HTR-8/SVneo (cell line): ENCODE results near the gene NAALAD2.
"Not testable (repeated sequence)": the region's sequence is repeated elsewhere in the genome, so short reads cannot be mapped to it uniquely, and the experiment has no call there.

Experiments
- DNase-seq: peaks from one replicate; pipeline ENCODE4 v3.0.0; 2011; ENCODE audit warnings: low spot score, mixed read lengths; ENCODE audit not compliant: insufficient read length
- FAIRE-seq: peaks from 2 replicates; lab custom pipeline; 2011; peaks lifted over from hg19 to GRCh38; lab: Jason Lieb, UNC

The NAALAD2 gene

DNA sequence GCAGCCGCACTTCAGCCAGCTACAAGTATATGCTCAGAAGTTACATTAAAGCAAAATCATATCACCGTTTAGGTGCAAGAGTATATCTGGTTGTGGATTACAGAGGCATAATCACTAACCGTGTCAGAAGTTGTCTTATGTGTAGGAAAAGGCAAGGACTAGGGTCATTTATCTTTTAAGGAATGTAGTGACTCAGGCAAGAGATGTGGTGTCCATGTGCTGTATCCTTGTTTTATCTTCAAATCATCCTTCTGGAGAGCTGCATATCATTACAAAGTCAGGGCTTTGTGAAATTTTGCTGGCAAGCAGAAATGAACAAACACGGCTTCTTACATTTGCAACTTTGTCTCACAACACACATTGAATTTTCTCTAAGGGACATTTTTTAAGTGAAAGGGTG lies 101.1 kb downstream of the NAALAD2 start:
- FAIRE-seq (no peak), DNase-seq (no peak)

DNA sequence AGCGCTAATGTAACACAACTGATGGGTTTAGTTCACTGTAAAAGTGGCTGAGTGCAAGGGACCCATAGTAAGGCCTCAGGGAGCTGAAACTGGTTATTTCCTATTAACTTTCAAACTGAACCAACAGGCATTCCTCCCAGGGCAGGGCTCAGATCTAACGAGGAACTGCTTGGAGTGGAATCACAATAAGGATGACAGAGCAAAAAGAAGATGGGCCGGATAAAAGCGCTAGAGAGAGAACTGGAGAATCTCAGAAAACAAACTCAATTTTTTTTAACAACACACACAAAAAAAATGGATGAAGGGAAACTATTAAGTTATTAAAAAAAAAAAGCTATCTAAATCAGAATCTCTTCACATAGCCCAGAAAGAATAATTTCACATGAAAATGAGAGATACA lies 102.5 kb downstream of the NAALAD2 start:
- FAIRE-seq: no peak
- DNase-seq: no peak

DNA sequence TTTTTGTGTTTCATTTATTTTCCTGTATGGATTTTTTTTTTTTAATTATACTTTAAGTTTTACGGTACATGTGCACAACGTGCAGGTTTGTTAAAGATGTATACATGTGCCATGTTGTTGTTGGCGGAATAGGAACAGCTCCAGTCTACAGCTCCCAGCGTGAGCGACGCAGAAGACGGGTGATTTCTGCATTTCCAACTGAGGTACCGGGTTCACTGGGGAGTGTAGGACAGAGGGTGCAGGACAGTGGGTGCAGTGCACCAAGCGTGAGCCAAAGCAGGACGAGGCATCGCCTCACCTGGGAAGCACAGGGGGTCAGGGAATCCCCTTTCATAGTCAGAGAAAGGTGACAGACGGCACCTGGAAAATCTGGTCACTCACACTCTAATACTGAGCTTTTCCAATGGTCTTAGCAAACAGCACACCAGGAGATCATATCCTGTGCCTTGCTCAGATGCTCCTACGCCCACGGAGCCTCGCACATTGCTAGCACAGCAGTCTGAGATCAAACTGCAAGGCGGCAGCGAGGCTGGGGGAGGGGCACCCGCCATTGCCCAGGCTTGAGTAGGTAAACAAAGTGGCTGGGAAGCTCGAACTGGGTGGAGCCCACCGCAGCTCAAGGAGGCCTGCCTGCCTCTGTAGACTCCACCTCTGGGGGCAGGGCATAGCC lies 105.6 kb downstream of the NAALAD2 start:
- not testable (repeated sequence) for DNase-seq

DNA sequence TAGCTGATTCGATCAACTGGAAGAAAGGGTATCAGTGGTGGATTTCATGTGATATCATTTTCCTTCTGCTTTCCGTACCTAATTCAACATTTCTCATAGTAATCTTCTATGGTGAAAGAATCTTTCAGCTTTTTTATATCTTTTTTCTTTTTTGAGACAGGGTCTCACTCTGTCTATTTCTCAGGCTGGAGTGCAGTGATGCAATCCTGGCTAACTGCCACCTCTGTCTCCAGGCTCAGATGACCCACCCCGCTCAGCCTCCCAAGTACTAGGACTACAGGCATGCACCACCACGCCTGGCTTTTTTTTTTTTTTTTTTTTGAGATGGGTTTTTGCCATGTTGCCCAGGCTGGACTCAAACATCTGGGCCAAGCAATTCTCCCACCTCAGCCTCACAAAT lies 107.0 kb downstream of the NAALAD2 start:
- DNase-seq: no peak
- FAIRE-seq: no peak

More for the DNA sequence above, 105.6 kb downstream of the NAALAD2 start:
- FAIRE-seq: not testable (repeated sequence)
